Measurements from ENCODE around the gene GH1.

GH1 gene

GRCh38 chr17:63928172-63928666 is 9.6 kb upstream of the GH1 start:
- in situ Hi-C loops (cut with MboI; ENCODE audit: low sequenced_read_pairs): loop anchor here (10.0 kb wide), 1 partner anchor 207 kb away; the partner anchor contains the start of gene ERN1

GRCh38 chr17:63927464-63928171 is 9.0 kb upstream of the GH1 start:
- in situ Hi-C loops (cut with MboI; ENCODE audit: low sequenced_read_pairs): loop anchor here (10.0 kb wide), 1 partner anchor 207 kb away; the partner anchor contains the start of gene ERN1

GRCh38 chr17:63926164-63926563 is 7.5 kb upstream of the GH1 start:
- in situ Hi-C loops (cut with MboI; ENCODE audit: low sequenced_read_pairs): loop anchor here (10.0 kb wide), 1 partner anchor 209 kb away; the partner anchor contains the start of gene ERN1

- in situ Hi-C loops (cut with MboI; ENCODE audit: low sequenced_read_pairs): loop anchor here (10.0 kb wide), 1 partner anchor 209 kb away; the partner anchor contains the start of gene ERN1
Measured at GRCh38 chr17:63925615-63926014, 7.0 kb upstream of the GH1 start.

GRCh38 chr17:63922402-63922801 is 3.8 kb upstream of the GH1 start:
- in situ Hi-C loops (cut with MboI; ENCODE audit: low sequenced_read_pairs): loop anchor here (10.0 to 25.0 kb wide), 2 partner anchors 212 to 365 kb away; partner anchors contain the start of gene ERN1

- in situ Hi-C loops (cut with MboI; ENCODE audit: low sequenced_read_pairs): loop anchor here (10.0 to 25.0 kb wide), 2 partner anchors 214 to 367 kb away; partner anchors contain the start of gene ERN1
Measured at GRCh38 chr17:63920779-63921178, 2.1 kb upstream of the GH1 start.

GRCh38 chr17:63920050-63920449 is 1.4 kb upstream of the GH1 start:
- in situ Hi-C loops (cut with MboI; ENCODE audit: low sequenced_read_pairs): loop anchor here (10.0 to 25.0 kb wide), 2 partner anchors 215 to 367 kb away; partner anchors contain the start of gene ERN1

GRCh38 chr17:63919311-63919723 is 678 bp upstream of the GH1 start:
- in situ Hi-C loops (cut with MboI; ENCODE audit: low sequenced_read_pairs): loop anchor here (25.0 kb wide), 1 partner anchor 368 kb away; no protein-coding TSS in a partner anchor

- in situ Hi-C loops (cut with MboI; ENCODE audit: low sequenced_read_pairs): loop anchor here (25.0 kb wide), 1 partner anchor 369 kb away; no protein-coding TSS in a partner anchor
Measured at GRCh38 chr17:63918305-63918704, 334 bp downstream of the GH1 start.

GRCh38 chr17:63917646-63918045 is 993 bp downstream of the GH1 start:
- in situ Hi-C loops (cut with MboI; ENCODE audit: low sequenced_read_pairs): loop anchor here (25.0 kb wide), 1 partner anchor 370 kb away; no protein-coding TSS in a partner anchor

GRCh38 chr17:63917206-63917605 is 1.4 kb downstream of the GH1 start:
- in situ Hi-C loops (cut with MboI; ENCODE audit: low sequenced_read_pairs): loop anchor here (25.0 kb wide), 1 partner anchor 370 kb away; no protein-coding TSS in a partner anchor

GRCh38 chr17:63916566-63917185 is 2.0 kb downstream of the GH1 start:
- in situ Hi-C loops (cut with MboI; ENCODE audit: low sequenced_read_pairs): loop anchor here (25.0 kb wide), 1 partner anchor 371 kb away; no protein-coding TSS in a partner anchor

- in situ Hi-C loops (cut with MboI; ENCODE audit: low sequenced_read_pairs): loop anchor here (25.0 kb wide), 1 partner anchor 372 kb away; no protein-coding TSS in a partner anchor
Measured at GRCh38 chr17:63915753-63916152, 2.9 kb downstream of the GH1 start.

GRCh38 chr17:63914471-63914870 is 4.2 kb downstream of the GH1 start:
- in situ Hi-C loops (cut with MboI; ENCODE audit: low sequenced_read_pairs): loop anchor here (25.0 kb wide), 1 partner anchor 373 kb away; no protein-coding TSS in a partner anchor

GRCh38 chr17:63911657-63912100 is 7.0 kb downstream of the GH1 start:
- in situ Hi-C loops (cut with MboI; ENCODE audit: low sequenced_read_pairs): loop anchor here (25.0 kb wide), 1 partner anchor 376 kb away; no protein-coding TSS in a partner anchor

- in situ Hi-C loops (cut with MboI; ENCODE audit: low sequenced_read_pairs): loop anchor here (25.0 kb wide), 1 partner anchor 376 kb away; no protein-coding TSS in a partner anchor
Measured at GRCh38 chr17:63911041-63911635, 7.5 kb downstream of the GH1 start, which contains the start of gene CSHL1. Gene CSHL1 (minus strand): TSS chr17:63911258. CDS start chr17:63911196, 62 bp downstream.

- in situ Hi-C loops (cut with MboI; ENCODE audit: low sequenced_read_pairs): loop anchor here (25.0 kb wide), 1 partner anchor 377 kb away; no protein-coding TSS in a partner anchor
Measured at GRCh38 chr17:63910096-63910495, 8.5 kb downstream of the GH1 start.

- in situ Hi-C loops (cut with MboI; ENCODE audit: low sequenced_read_pairs): loop anchor here (25.0 kb wide), 1 partner anchor 378 kb away; no protein-coding TSS in a partner anchor
Measured at GRCh38 chr17:63909586-63909985, 9.1 kb downstream of the GH1 start.

- in situ Hi-C loops (cut with MboI; ENCODE audit: low sequenced_read_pairs): loop anchor here (25.0 kb wide), 1 partner anchor 380 kb away; no protein-coding TSS in a partner anchor
Measured at GRCh38 chr17:63907161-63907778, 11.4 kb downstream of the GH1 start.

GRCh38 chr17:63904796-63905195 is 13.8 kb downstream of the GH1 start:
- in situ Hi-C loops (cut with MboI; ENCODE audit: low sequenced_read_pairs): loop anchor here (25.0 kb wide), 1 partner anchor 383 kb away; no protein-coding TSS in a partner anchor
